Mesenchymal stem cell (in vitro differentiated cells and primary cell): Measurements from ENCODE around the gene GAB3.
A peak's percentile ranks its signal among the peaks of the same experiment; 100 is the strongest.
"Not testable (repeated sequence)": the region's sequence is repeated elsewhere in the genome, so short reads cannot be mapped to it uniquely, and the experiment has no call there.

Experiments
- DNase-seq: peaks from one replicate; pipeline ENCODE4 v3.0.0-alpha.2; 2013
- H2AFZ ChIP-seq: one replicate; pipeline ENCODE4 v1.6.1; 2013; ENCODE audit warnings: low read depth, mild to moderate bottlenecking, control low read depth, inconsistent platforms, low read length, moderate library complexity
- H2AK5ac ChIP-seq: 2 replicates; pipeline ENCODE4 v1.6.1; 2013; ENCODE audit warnings: low read length, moderate library complexity, mild to moderate bottlenecking, inconsistent platforms; ENCODE audit not compliant: severe bottlenecking
- H2BK120ac ChIP-seq: one replicate; pipeline ENCODE4 v1.6.1; 2013; ENCODE audit warnings: low read depth, mild to moderate bottlenecking, inconsistent platforms, low read length, moderate library complexity
- H2BK12ac ChIP-seq, 2 experiments: one replicate each; pipeline ENCODE4 v1.6.1; 2013; ENCODE audit warnings: inconsistent platforms in 2 of 2, low read length in 2 of 2, mild to moderate bottlenecking in 2 of 2, moderate library complexity in 2 of 2, control low read depth in 1 of 2
- H2BK15ac ChIP-seq: one replicate; pipeline ENCODE4 v1.6.1; 2013; ENCODE audit warnings: mild to moderate bottlenecking, low read depth, inconsistent platforms; ENCODE audit not compliant: poor library complexity, severe bottlenecking
- H2BK5ac ChIP-seq: 2 replicates; pipeline ENCODE4 v1.6.1; 2013; ENCODE audit warnings: low read depth, mild to moderate bottlenecking, low read length, control low read depth, inconsistent platforms; ENCODE audit not compliant: poor library complexity, severe bottlenecking
- H3K14ac ChIP-seq, 2 experiments: one replicate each; pipeline ENCODE4 v1.6.1; 2013; ENCODE audit warnings: inconsistent platforms in 2 of 2, low read length in 2 of 2, control low read depth in 1 of 2, mild to moderate bottlenecking in 1 of 2, moderate library complexity in 1 of 2
- H3K18ac ChIP-seq, 2 experiments: one replicate each; pipeline ENCODE4 v1.6.1; 2013; ENCODE audit warnings: inconsistent platforms in 2 of 2, low read length in 2 of 2, control low read depth in 1 of 2, low read depth in 1 of 2, mild to moderate bottlenecking in 1 of 2
- H3K23ac ChIP-seq, 2 experiments: one replicate each; pipeline ENCODE4 v1.6.1; 2013; ENCODE audit warnings: inconsistent platforms in 2 of 2, low read length in 2 of 2, mild to moderate bottlenecking in 2 of 2, moderate library complexity in 2 of 2, control low read depth in 1 of 2
- H3K27ac ChIP-seq: 2 replicates; pipeline ENCODE4 v1.5.1; 2013; ENCODE audit warnings: mild to moderate bottlenecking, moderate library complexity, low read length, control low read depth, inconsistent platforms; ENCODE audit not compliant: poor library complexity, severe bottlenecking
- H3K27me3 ChIP-seq, 2 experiments: 2 replicates each; pipeline versions ENCODE4 v1.6.1 to v1.7.0; 2013; ENCODE audit warnings: low read length in 2 of 2, mild to moderate bottlenecking in 2 of 2, moderate library complexity in 2 of 2, control low read depth in 1 of 2, inconsistent platforms in 1 of 2; ENCODE audit not compliant: control insufficient read depth in 1 of 2, insufficient read depth in 1 of 2
- H3K36me3 ChIP-seq, 2 experiments: 2 replicates each; pipeline versions ENCODE4 v1.6.1 to v1.7.0; 2013; ENCODE audit warnings: low read length in 2 of 2, control low read depth in 1 of 2, inconsistent platforms in 1 of 2, low read depth in 1 of 2, mild to moderate bottlenecking in 1 of 2; ENCODE audit not compliant: insufficient read depth in 2 of 2, control insufficient read depth in 1 of 2
- H3K4ac ChIP-seq, 2 experiments: one replicate each; pipeline ENCODE4 v1.6.1; 2013; ENCODE audit warnings: inconsistent platforms in 2 of 2, low read length in 2 of 2, mild to moderate bottlenecking in 2 of 2, moderate library complexity in 2 of 2, control low read depth in 1 of 2, low read depth in 1 of 2
- H3K4me1 ChIP-seq: 2 replicates; pipeline ENCODE4 v1.6.1; 2013; ENCODE audit warnings: low read depth, low read length, control low read depth; ENCODE audit not compliant: control insufficient read depth, insufficient read depth
- H3K4me2 ChIP-seq: 2 replicates; pipeline ENCODE4 v1.6.1; 2013; ENCODE audit warnings: low read length, mild to moderate bottlenecking, inconsistent platforms; ENCODE audit not compliant: poor library complexity, severe bottlenecking
- H3K4me3 ChIP-seq, 2 experiments: 2 replicates each; pipeline versions ENCODE4 v1.5.1 to v1.7.0; 2013; ENCODE audit warnings: low read length in 2 of 2, mild to moderate bottlenecking in 2 of 2, control low read depth in 1 of 2, low read depth in 1 of 2; ENCODE audit not compliant: insufficient read depth in 1 of 2
- H3K79me1 ChIP-seq: replicated peaks from 2 replicates; pipeline ENCODE4 v1.6.1; 2013; ENCODE audit warnings: mild to moderate bottlenecking, control low read depth, low read length, inconsistent platforms; ENCODE audit not compliant: poor library complexity, severe bottlenecking
- H3K9ac ChIP-seq: 2 replicates; pipeline ENCODE4 v1.7.0; 2013; ENCODE audit warnings: mild to moderate bottlenecking, low read length, moderate library complexity
- H3K9me3 ChIP-seq: 2 replicates; pipeline ENCODE4 v1.7.0; 2013; ENCODE audit warnings: mild to moderate bottlenecking, low read length; ENCODE audit not compliant: control insufficient read depth
- H4K8ac ChIP-seq: one replicate; pipeline ENCODE4 v1.6.1; 2013; ENCODE audit warnings: inconsistent platforms, mild to moderate bottlenecking, low read length, moderate library complexity
- H4K91ac ChIP-seq: one replicate; pipeline ENCODE4 v1.6.1; 2013; ENCODE audit warnings: mild to moderate bottlenecking, low read length, inconsistent platforms
- WGBS: methylation state at CpG from one replicate; pipeline ENCODE4 v1.1.7; 2013; ENCODE audit warnings: mixed read lengths; 5-methylcytosine and 5-hydroxymethylcytosine counted together

GAB3 gene

GRCh38 chrX:154650221-154650510 lies 100.7 kb downstream of the GAB3 start:
- Histone ChIP-seq H4K8ac (no peak overlapping the region), H3K4ac (no peak overlapping the region), H3K14ac (no peak overlapping the region), H3K18ac (no peak overlapping the region), H3K4me2 (no peak overlapping the region), H4K91ac (no peak overlapping the region), H3K36me3 (no peaks in the 10 kb centered on the region), H3K4me3 (no peak overlapping the region), H3K79me1 (no peaks in the 10 kb centered on the region), H2BK15ac (no peak overlapping the region), H3K9me3 (peaks cover 2% of the 10 kb centered on the region), H2BK12ac (no peak overlapping the region), H3K4me1 (no peaks in the 10 kb centered on the region), H3K9ac (no peak overlapping the region), H2AK5ac (no peak overlapping the region), H2BK120ac (no peak overlapping the region), H3K27me3 (peaks cover 0 to 7% of the 10 kb centered on the region in 2 experiments), H2BK5ac (no peak overlapping the region), H3K23ac (no peak overlapping the region), H3K27ac (no peak overlapping the region), H2AFZ (no peak overlapping the region)
- whole genome bisulfite sequencing, result 58% methylated on average over 10 of the region's 13 CpGs
- no peak for DNase-seq

- Histone ChIP-seq H4K91ac (no peak overlapping the region), H3K4me2 (no peak overlapping the region), H3K9ac (no peak overlapping the region), H3K4ac (peak overlapping the region in 1 of 2 experiments; percentile 15), H2BK12ac (no peak overlapping the region), H3K18ac (peak overlapping the region in 1 of 2 experiments; percentile 21), H2AFZ (no peak overlapping the region), H3K27me3 (peaks cover 0 to 4% of the 10 kb centered on the region in 2 experiments), H4K8ac (no peak overlapping the region), H3K4me3 (no peak overlapping the region), H2BK5ac (no peak overlapping the region), H3K79me1 (no peaks in the 10 kb centered on the region), H2AK5ac (no peak overlapping the region), H2BK15ac (no peak overlapping the region), H3K36me3 (no peaks in the 10 kb centered on the region), H3K4me1 (no peaks in the 10 kb centered on the region), H2BK120ac (no peak overlapping the region), H3K9me3 (peaks cover 2% of the 10 kb centered on the region), H3K14ac (no peak overlapping the region), H3K27ac (no peak overlapping the region), H3K23ac (no peak overlapping the region)
- WGBS, result 82% methylated on average over 21 of the region's 23 CpGs
- no peak for DNase-seq
Observed at GRCh38 chrX:154649503-154650220, 101.2 kb downstream of the GAB3 start.

- no peak overlapping the region for H3K23ac ChIP-seq
- no peaks in the 10 kb centered on the region for H3K79me1 ChIP-seq
- H2BK15ac ChIP-seq, result no peak overlapping the region
- no peaks in the 10 kb centered on the region for H3K36me3 ChIP-seq
- H2BK5ac ChIP-seq, result no peak overlapping the region
- no peak overlapping the region for H3K4me2 ChIP-seq
- H2BK120ac ChIP-seq, result no peak overlapping the region
- no peak overlapping the region for H4K91ac ChIP-seq
- no peak overlapping the region for H2AFZ ChIP-seq
- H3K4me1 ChIP-seq, result no peaks in the 10 kb centered on the region
- H3K9ac ChIP-seq, result no peak overlapping the region
- WGBS, result 83% methylated on average over 6 of the region's 15 CpGs
- H4K8ac ChIP-seq, result no peak overlapping the region
- no peak overlapping the region for H3K27ac ChIP-seq
- H3K18ac ChIP-seq, result no peak overlapping the region
- H3K4me3 ChIP-seq, result no peak overlapping the region
- H3K27me3 ChIP-seq, result peaks cover 0 to 4% of the 10 kb centered on the region in 2 experiments
- no peak overlapping the region for H3K4ac ChIP-seq
- H2BK12ac ChIP-seq, result no peak overlapping the region
- no peak for DNase-seq
- peaks cover 2% of the 10 kb centered on the region for H3K9me3 ChIP-seq
- no peak overlapping the region for H2AK5ac ChIP-seq
- H3K14ac ChIP-seq, result no peak overlapping the region
Observed at GRCh38 chrX:154648931-154649330, 101.9 kb downstream of the GAB3 start.

GRCh38 chrX:154645745-154646378 lies 105.0 kb downstream of the GAB3 start:
- not testable (repeated sequence) for H3K36me3 ChIP-seq, H4K8ac ChIP-seq, H2AK5ac ChIP-seq, H2BK12ac ChIP-seq, DNase-seq, H3K14ac ChIP-seq, H4K91ac ChIP-seq, H3K27me3 ChIP-seq, H2BK15ac ChIP-seq, H3K4me1 ChIP-seq, H3K27ac ChIP-seq, H3K79me1 ChIP-seq, H3K4me3 ChIP-seq, H3K23ac ChIP-seq, H2BK5ac ChIP-seq, H3K4ac ChIP-seq, H3K9me3 ChIP-seq, H3K18ac ChIP-seq, H2BK120ac ChIP-seq, H2AFZ ChIP-seq, H3K4me2 ChIP-seq, H3K9ac ChIP-seq
- no CpG with 5 or more reads among the region's 24 CpGs for WGBS
